Erythroblast (primary cell): Measurements from ENCODE around the gene CHCHD3.

Experiments
- DNase-seq, 2 experiments: peaks; one replicate each; lab custom pipeline; 2025; lab: John Stamatoyannopoulos, UW
- GATA1 ChIP-seq: IDR thresholded peaks from 2 replicates; pipeline ENCODE4 v1.6.1; 2011; ENCODE audit warnings: low read depth, mild to moderate bottlenecking, control low read depth, low read length, moderate library complexity
- POLR2A ChIP-seq: IDR thresholded peaks from 2 replicates; pipeline ENCODE4 v1.6.1; 2011; ENCODE audit warnings: mild to moderate bottlenecking, low read length

The CHCHD3 gene

GRCh38 chr7:132805766-132806165 lies 276.1 kb downstream of the CHCHD3 start:
- TF ChIP-seq GATA1: no peak
- TF ChIP-seq POLR2A: no peak
- no peak for DNase-seq

DNA sequence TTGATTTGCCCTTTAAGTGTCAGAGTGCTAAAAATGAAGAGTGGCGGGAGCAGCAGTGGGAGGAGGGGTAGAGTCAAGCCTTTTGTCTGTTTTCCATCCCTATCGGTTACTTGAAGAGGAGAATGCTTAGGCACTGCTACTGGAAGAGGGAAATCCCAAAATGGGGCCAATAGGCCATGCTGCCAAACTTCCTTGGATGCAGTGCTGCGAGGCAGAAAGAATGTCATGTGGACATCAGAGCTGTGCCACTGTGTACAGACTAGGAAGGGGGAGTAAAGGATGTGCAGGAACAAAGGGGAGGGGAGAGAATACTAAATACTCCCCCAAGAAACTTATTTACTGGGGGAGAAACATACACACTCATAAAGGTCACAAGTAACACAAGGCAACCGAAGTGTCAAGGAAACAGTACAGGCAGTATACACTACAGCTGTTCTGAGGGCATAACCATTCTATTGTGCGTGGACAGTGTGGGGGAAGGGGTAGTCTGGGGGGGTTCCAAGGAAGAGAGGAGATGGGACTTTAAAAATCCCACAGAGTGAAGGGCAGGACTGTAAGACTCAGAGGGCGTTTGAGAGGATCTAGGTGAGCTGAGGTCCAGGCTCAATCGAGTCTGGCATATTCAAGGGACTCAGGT lies 276.9 kb downstream of the CHCHD3 start:
- no peak for DNase-seq
- TF ChIP-seq POLR2A: no peak

DNA sequence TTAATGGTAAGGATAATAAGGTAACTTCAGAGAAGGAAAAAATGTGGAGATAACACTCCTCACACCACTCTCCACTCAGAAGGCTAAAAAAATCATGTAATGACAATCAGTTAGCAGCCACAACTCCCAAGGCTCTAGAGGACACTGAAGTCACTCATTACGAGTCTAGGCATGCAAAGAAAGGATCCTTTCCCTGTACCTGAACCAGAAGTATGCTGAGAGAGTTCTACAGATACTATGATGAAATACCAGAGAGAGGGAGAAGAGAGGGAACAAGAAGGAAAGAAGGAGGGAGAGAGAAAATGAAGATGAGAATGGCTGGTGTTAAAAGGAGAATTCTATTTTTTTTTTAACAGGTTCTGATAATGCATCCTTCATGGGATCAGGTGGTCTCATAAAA lies 281.4 kb downstream of the CHCHD3 start:
- TF ChIP-seq GATA1 (no peak), POLR2A (no peak)

GRCh38 chr7:132799081-132799413 lies 282.8 kb downstream of the CHCHD3 start:
- TF ChIP-seq GATA1 (no peak), POLR2A (no peak)
- DNase-seq: no peak

More for the DNA sequence above, 281.4 kb downstream of the CHCHD3 start:
- no peak for DNase-seq

DNA sequence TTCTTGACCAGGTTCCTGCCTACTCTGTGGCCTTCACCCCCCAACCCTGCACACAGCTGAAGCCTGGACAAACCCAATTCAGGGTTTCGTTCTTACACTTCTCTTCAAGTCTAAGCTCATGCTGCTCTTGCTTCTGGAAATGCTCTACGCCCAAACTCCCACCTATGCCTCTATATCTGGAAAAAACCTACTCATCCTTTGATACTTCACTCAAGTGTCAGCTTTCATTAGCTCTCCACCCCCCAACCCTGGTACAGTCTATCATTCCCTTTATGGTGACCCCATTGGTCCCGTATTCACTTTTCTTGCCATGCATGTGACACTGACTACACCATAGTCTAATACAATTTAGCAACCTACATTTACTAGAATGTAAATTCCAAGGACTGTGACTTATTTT lies 284.7 kb downstream of the CHCHD3 start:
- TF ChIP-seq GATA1: no peak
- TF ChIP-seq POLR2A: no peak
- DNase-seq: no peak

- no peak for DNase-seq
- TF ChIP-seq POLR2A (no peak), GATA1 (no peak)
Measured at GRCh38 chr7:132793474-132793873, 288.4 kb downstream of the CHCHD3 start.

- no peak for TF ChIP-seq GATA1
- TF ChIP-seq POLR2A: no peak
- no peak for DNase-seq
Measured at GRCh38 chr7:132791036-132791435, 290.9 kb downstream of the CHCHD3 start.

GRCh38 chr7:132790104-132790503 lies 291.8 kb downstream of the CHCHD3 start:
- no peak for TF ChIP-seq POLR2A
- no peak for DNase-seq

GRCh38 chr7:132789281-132789680 lies 292.6 kb downstream of the CHCHD3 start:
- no peak for DNase-seq

GRCh38 chr7:132785870-132786269 lies 296.0 kb downstream of the CHCHD3 start:
- no peak for DNase-seq
- no peak for TF ChIP-seq GATA1
- TF ChIP-seq POLR2A: no peak

More at GRCh38 chr7:132789281-132789680, 292.6 kb downstream of the CHCHD3 start:
- TF ChIP-seq GATA1 (no peak), POLR2A (no peak)

GRCh38 chr7:132784406-132784805 lies 297.5 kb downstream of the CHCHD3 start:
- DNase-seq: no peak
- no peak for TF ChIP-seq POLR2A
- no peak for TF ChIP-seq GATA1

DNA sequence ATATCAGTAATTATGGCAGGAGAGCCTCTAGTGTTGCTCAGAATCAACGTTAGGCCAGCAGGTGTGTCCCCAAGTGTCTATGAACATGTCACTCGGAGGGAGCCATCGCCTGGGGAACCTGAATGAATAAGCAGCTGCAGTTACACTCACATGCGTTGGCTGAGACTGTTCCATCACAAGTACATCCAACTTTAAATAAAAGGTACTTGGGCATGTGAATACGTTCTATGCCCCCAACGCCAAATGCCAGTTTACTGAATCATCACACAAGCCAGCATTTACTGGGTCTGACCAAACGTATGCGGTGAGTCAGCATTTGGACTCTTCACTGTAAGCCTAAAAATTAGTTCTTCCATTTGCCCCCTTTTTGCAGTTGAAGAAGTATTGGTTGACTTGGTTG lies 298.1 kb downstream of the CHCHD3 start:
- DNase-seq: no peak
- no peak for TF ChIP-seq GATA1
- no peak for TF ChIP-seq POLR2A

- no peak for DNase-seq
- TF ChIP-seq GATA1 (no peak), POLR2A (no peak)
Measured at GRCh38 chr7:132782777-132783640, 298.9 kb downstream of the CHCHD3 start.

GRCh38 chr7:132780822-132781221 lies 301.1 kb downstream of the CHCHD3 start:
- TF ChIP-seq GATA1 (no peak), POLR2A (no peak)

More at GRCh38 chr7:132780822-132781221, 301.1 kb downstream of the CHCHD3 start:
- DNase-seq: no peak
